ENCODE data around the gene FBLN1. TPM values are rescaled to one million over a fixed set of nuclear protein-coding genes. Genes with fewer than 3 reads are reported as not detected.
A peak's percentile ranks its signal among the peaks of the same experiment; 100 is the strongest.

Gene FBLN1
- total and polyA plus RNA-seq, 2 of the 13 experiments (the other 11 are each of a cell fraction or from before 2014, with no cell fraction given), result 37.3 to 103 TPM

GRCh38 chr22:45553351-45554039 lies 50.8 kb downstream of the FBLN1 start (continued):
- TF ChIP-seq GLMP (CRISPR knock-in tag; IDR thresholded peaks at IDR 0.05; ENCODE audit: borderline replicate concordance) (no peak), ELF1 (CRISPR knock-in tag; IDR thresholded peaks at IDR 0.05) (peak; percentile 23; the same call in 1 of the 2 replicates), ZNF570 (CRISPR knock-in tag; IDR thresholded peaks at IDR 0.05; ENCODE audit: borderline replicate concordance) (no peak), ZNF432 (CRISPR knock-in tag; IDR thresholded peaks at IDR 0.05; ENCODE audit: borderline replicate concordance) (no peak), ZNF513 (CRISPR knock-in tag; conservative IDR thresholded peaks at IDR 0.05) (no peak), HDAC1 (CRISPR knock-in tag; IDR thresholded peaks at IDR 0.05) (peak; percentile 70), ZNF280D (CRISPR knock-in tag; IDR thresholded peaks at IDR 0.05) (0 out of 2 replicates have a peak, but pooled peaks have one; percentile 40), ARNTL (CRISPR knock-in tag; IDR thresholded peaks at IDR 0.05) (no peak), ZSCAN5A (CRISPR knock-in tag; IDR thresholded peaks at IDR 0.05; ENCODE audit: borderline replicate concordance) (no peak), HOXA3 (CRISPR knock-in tag; IDR thresholded peaks at IDR 0.05) (peak; percentile 79), PITX1 (CRISPR knock-in tag; IDR thresholded peaks at IDR 0.05) (peak; percentile 44; the same call in 1 of the 2 replicates), ZNF577 (CRISPR knock-in tag; IDR thresholded peaks at IDR 0.05; ENCODE audit: borderline replicate concordance, low read depth) (no peak), KMT2B (CRISPR knock-in tag; IDR thresholded peaks at IDR 0.05) (no peak), POLR2G (IDR thresholded peaks at IDR 0.05; ENCODE audit: low read depth, low read length) (no peak), FOXK2 (IDR thresholded peaks at IDR 0.05) (no peak), ZNF737 (CRISPR knock-in tag; IDR thresholded peaks at IDR 0.05; ENCODE audit: borderline replicate concordance) (no peak), REL (CRISPR knock-in tag; conservative IDR thresholded peaks at IDR 0.05) (no peak), HNF4G (IDR thresholded peaks at IDR 0.05; ENCODE audit: borderline replicate concordance, low read depth, low read length) (no peak), HNF4G (CRISPR knock-in tag; IDR thresholded peaks at IDR 0.05; ENCODE audit: borderline replicate concordance, low read depth) (no peak), ZNF83 (CRISPR knock-in tag; IDR thresholded peaks at IDR 0.05; ENCODE audit: borderline replicate concordance) (no peak), TBX2 (CRISPR knock-in tag; IDR thresholded peaks at IDR 0.05; ENCODE audit: borderline replicate concordance) (peak; percentile 44), YEATS4 (CRISPR knock-in tag; IDR thresholded peaks at IDR 0.05; ENCODE audit: borderline replicate concordance) (no peak)
- TF ChIP-seq, protein P1, sequence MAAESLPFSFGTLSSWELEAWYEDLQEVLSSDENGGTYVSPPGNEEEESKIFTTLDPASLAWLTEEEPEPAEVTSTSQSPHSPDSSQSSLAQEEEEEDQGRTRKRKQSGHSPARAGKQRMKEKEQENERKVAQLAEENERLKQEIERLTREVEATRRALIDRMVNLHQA (CRISPR knock-in tag; IDR thresholded peaks at IDR 0.05), result no peak

Data from HepG2 (cell line).